ENCODE measurements around the gene COMTD1.

- no peak for TF ChIP-seq CTCF (IDR thresholded peaks at IDR 0.05)
- no peak for TF ChIP-seq POLR2A (IDR thresholded peaks at IDR 0.05)
Observed at GRCh38 chr10:75254739-75255138, 19.0 kb upstream of the COMTD1 start.

All from body of pancreas (tissue), 4 donors.